Brain pericyte (primary cell): Measurements from ENCODE around the gene CCNQ.

ENCODE experiments used
- DNase-seq: peaks from one replicate; pipeline ENCODE4 v3.0.0-alpha.2; 2012; ENCODE audit warnings: low read depth, low spot score

CCNQ gene

DNA sequence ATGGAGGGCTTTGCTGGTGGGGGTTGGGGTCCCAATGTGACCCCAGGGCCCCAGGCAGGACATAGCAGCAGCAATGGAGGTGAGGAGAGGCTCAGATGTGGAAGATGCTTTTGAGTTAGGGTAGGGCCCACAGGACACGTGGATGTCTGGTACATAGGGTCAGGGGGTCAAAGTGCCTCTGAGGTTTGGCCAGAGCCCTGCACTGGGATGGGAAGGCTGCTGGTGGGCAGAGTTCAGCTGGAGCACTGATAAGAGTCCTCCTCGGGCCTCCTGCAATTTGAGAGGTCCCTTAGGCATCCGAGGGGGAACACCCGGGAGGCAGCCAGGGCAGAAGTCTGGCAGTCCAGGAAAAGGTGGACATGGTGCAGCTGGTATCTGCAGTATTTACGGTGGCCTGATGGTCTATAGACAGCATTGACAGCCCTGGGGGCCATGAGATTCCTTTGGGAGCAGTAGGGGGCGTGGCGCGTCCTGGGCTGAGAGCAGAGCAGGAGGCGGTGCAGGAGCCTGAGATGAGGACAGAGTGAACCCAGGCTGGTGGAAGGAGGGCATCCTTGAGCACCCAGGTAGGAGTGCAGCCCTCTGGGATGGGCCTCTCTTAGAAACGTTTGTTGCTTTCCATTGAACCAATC lies 22.6 kb downstream of the CCNQ start:
- no peak for DNase-seq

DNA sequence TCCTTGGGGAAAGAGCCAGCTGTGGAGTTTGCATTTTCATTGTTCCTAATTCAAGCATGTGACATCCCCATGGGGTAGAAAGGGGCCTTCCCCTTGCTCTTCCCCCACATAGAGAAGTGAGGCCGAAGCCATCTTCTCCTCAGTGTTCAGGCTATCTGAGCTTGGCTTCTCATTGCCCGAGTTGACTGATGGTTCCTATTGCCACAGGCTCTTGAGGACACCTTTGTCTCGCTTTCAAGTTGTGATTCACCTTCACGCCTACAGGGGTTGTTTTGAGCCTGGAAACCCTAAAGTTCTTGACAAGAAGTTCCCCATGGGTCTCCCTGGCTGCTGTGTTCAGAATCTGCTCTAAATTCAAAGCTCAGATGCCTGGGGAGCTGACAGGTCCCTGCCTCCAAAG lies 25.0 kb downstream of the CCNQ start:
- DNase-seq, result no peak

- DNase-seq, result no peak
Observed at GRCh38 chrX:153572601-153573000, 26.3 kb downstream of the CCNQ start.

DNA sequence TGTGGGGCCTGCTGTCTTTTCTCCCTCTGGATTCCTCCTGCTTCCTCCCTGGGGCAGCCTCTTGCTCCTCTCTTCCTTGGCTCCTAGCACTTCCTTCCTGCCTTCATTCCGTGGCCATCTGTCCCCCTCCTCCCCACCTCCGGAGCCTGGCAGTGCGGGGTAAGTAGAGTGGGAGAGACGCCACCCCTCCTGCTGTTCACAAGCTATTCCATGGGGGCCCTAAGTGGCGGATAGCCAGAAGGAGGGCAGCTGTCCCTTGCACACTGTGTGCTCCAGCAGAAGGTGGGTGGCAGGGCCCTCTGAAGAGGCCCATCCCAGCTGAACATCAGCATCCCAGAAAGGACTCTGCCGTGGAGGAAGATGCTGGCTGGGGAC lies 27.4 kb downstream of the CCNQ start:
- no peak for DNase-seq

GRCh38 chrX:153569475-153569874 lies 29.5 kb downstream of the CCNQ start:
- DNase-seq, result no peak

GRCh38 chrX:153568451-153569011 lies 30.4 kb downstream of the CCNQ start:
- DNase-seq, result no peak

GRCh38 chrX:153565996-153566580 lies 32.9 kb downstream of the CCNQ start:
- DNase-seq, result no peak

- no peak for DNase-seq
Observed at GRCh38 chrX:153564047-153564606, 34.8 kb downstream of the CCNQ start.

DNA sequence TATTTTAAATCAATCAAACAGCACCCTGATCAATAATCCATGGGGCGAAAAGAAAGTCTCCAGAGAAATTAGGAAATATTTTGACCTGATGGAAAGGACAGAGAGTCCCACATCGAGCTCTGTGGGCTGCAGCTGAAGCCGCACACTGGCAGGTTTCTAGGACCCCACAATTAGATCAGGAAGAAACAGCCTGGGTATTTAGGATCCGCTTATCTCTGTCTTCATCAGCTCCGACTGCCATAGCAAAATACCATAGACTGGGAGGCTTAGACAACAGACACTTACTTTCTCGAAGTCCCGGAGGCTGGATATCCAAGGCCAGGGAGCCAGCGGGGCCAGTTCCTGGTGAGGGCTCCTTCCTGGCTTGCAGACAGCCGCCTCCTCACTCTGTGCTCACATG lies 36.4 kb downstream of the CCNQ start:
- no peak for DNase-seq

- no peak for DNase-seq
Observed at GRCh38 chrX:153561337-153561736, 37.6 kb downstream of the CCNQ start.

- no peak for DNase-seq
Observed at GRCh38 chrX:153560466-153560865, 38.5 kb downstream of the CCNQ start.

DNA sequence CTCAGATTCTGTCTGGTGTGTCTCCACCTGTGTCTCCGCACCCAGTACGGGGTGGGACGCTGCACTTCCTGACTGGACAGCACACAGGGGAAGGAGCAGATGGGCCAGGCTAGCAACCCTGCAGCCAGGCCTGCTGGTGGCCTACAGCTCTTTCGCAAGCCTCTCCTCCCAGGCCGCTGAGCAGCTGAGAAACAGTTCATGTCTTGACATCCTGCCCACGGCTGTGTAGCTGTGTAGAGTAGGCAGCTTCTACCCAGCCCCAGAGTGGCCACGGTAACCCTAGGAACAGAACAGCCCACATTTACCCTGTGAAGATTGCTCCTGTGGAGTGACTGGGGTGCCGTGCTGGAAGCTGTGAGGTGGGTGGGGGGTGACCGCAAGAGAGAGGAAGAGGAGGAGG lies 38.9 kb downstream of the CCNQ start:
- no peak for DNase-seq

GRCh38 chrX:153557618-153558355 lies 41.2 kb downstream of the CCNQ start:
- no peak for DNase-seq

- no peak for DNase-seq
Observed at GRCh38 chrX:153556767-153557166, 42.2 kb downstream of the CCNQ start.

DNA sequence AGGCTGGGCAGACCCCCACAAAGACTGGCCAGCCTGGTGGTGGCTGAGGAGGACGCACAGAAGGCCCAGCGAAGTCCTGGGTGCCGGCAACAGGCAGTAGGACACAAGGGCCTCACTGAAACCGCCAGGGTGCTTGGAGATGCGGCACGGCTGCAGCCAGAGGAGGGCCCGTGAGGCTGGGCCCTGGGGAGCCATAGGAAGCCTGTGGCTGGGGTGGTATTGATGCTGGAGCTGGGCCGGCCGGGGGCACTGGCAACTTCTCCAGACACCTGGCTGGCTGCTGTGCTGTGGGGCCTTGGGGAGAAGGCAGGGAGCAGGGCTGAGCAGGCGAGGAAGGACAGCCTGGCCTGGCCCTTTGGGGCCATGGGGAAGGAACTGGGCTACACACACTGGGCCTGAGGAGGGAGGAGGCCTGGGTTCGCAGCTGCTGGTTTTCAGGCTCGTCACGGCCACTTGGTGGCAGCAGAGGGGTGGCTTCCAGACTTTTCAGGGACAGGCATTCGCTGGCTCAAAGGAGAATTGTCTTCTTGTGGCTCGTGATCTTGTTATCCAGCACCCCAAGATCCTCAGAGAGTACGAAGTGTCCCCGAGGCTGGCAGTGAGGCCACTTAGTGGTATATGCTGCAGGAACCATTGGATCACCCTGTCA lies 44.3 kb downstream of the CCNQ start:
- DNase-seq, result no peak

DNA sequence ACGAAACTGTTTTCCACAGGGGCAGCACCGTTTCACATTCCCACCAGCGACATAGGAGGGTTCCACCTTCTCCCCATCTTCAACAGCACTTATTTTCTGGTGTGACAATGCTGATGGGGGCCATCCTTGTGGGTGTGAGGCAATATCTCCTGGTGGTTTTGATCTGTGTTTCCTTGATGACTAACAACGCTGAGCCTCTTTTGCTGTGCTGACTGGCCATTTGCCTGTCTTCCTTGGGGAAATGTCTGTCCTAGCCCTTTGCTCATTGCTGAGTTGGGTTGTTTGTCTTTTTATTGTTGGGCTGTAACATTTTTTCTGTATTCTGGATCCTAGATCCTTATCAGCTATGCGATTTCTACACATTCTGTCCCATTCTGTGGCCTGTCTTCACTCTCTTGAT lies 47.8 kb downstream of the CCNQ start:
- DNase-seq, result no peak

- no peak for DNase-seq
Observed at GRCh38 chrX:153549807-153550206, 49.1 kb downstream of the CCNQ start.

- DNase-seq, result no peak
Observed at GRCh38 chrX:153549231-153549630, 49.7 kb downstream of the CCNQ start.

- no peak for DNase-seq
Observed at GRCh38 chrX:153547195-153547594, 51.7 kb downstream of the CCNQ start.

- no peak for DNase-seq
Observed at GRCh38 chrX:153546386-153546785, 52.6 kb downstream of the CCNQ start.

DNA sequence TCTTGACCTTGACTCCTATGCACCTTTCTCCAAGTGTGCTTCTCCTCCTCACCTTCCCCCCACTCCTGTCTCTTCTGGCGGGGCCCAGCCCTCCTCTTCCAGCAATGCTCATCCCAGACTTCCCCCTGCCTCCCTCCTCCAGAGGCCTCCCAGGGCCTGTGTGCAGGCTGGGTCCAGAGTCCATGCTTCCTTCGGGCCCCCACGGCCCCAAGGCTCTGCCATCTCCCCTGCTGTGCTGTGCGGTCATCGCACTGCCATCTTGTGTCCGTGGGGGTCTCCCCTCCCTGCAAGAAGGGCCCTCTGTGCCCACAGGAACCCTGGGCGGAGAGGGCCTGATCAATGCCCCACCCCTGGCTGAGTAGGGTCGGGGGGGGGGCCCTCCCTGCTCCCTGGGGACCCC lies 54.2 kb downstream of the CCNQ start:
- no peak for DNase-seq

- DNase-seq, result no peak
Observed at GRCh38 chrX:153539979-153540358, 59.0 kb downstream of the CCNQ start.
